Esophagus muscularis mucosa (tissue), 4 donors: ENCODE results near the gene RHOG. TPM values are rescaled to one million over a fixed set of nuclear protein-coding genes. Genes with fewer than 3 reads are reported as not detected.

Experiments used
- DNase-seq: peaks from one replicate; pipeline ENCODE4 v3.0.0-alpha.2; 2017; ENCODE audit errors: extremely low spot score
- H3K27ac ChIP-seq, 4 donors: fragments of 200-600 bp; sonication (generic); replicated peaks in 1 of 4; 1 replicate in 3 of 4; 2 replicates in 1 of 4; pipeline ENCODE4 v1.5.1; 2016 to 2019; ENCODE audit warnings: mild to moderate bottlenecking in 1 of 4
- H3K27me3 ChIP-seq, 4 donors: fragments of 200-600 bp; sonication (generic); one replicate each; pipeline versions ENCODE4 v1.5.1 to v1.6.0; 2016 to 2019
- H3K36me3 ChIP-seq, 4 donors: fragments of 200-600 bp; sonication (generic); one replicate each; pipeline ENCODE4 v1.5.1; 2016 to 2019
- H3K4me1 ChIP-seq, 4 donors: fragments of 200-600 bp; sonication (generic); one replicate each; pipeline ENCODE4 v1.5.1; 2016 to 2019
- H3K4me3 ChIP-seq, 4 donors: fragments of 200-600 bp; sonication (generic); 1 replicate in 2 of 4; 2 replicates in 2 of 4; pipeline ENCODE4 v1.5.1; 2016 to 2019; ENCODE audit warnings: mild to moderate bottlenecking in 4 of 4, moderate library complexity in 1 of 4
- H3K9me3 ChIP-seq, 4 donors: fragments of 200-600 bp; sonication (generic); 1 replicate in 3 of 4; 2 replicates in 1 of 4; pipeline ENCODE4 v1.5.1; 2016 to 2019
- CTCF ChIP-seq, 3 experiments: fragments of 200-600 bp in 2 of 3; fragments of 450-650 bp in 1 of 3; sonication (generic) in 2 of 3; IDR thresholded peaks; one replicate each; pipeline ENCODE4 v1.5.1; 2017 to 2019; ENCODE audit warnings: antibody characterized with exemption in 3 of 3, mild to moderate bottlenecking in 2 of 3, moderate library complexity in 1 of 3
- EP300 ChIP-seq: sonication (generic); formaldehyde crosslinking; IDR thresholded peaks from one replicate; pipeline ENCODE4 v1.6.1; 2017; ENCODE audit warnings: antibody characterized with exemption
- POLR2A ChIP-seq: fragments of 450-650 bp; IDR thresholded peaks from one replicate; pipeline ENCODE4 v1.6.1; 2017; ENCODE audit warnings: antibody characterized with exemption, moderate library complexity, mild to moderate bottlenecking, low read depth
- POLR2AphosphoS5 ChIP-seq, 2 donors: sonication (generic); formaldehyde crosslinking; IDR thresholded peaks; one replicate each; pipeline ENCODE4 v1.6.1; 2017; ENCODE audit warnings: antibody characterized with exemption in 2 of 2
- WGBS: methylation state at CpG from one replicate; pipeline ENCODE4 v1.1.5; 2018; 5-methylcytosine and 5-hydroxymethylcytosine counted together
- intact Hi-C: fragments of 100-400 bp; cut with DNase I; formaldehyde crosslinking; loops from one replicate; pipeline ENCODE4 v1.15.1; 2023
- total RNA-seq, 4 donors: library from RNA; depleted of rRNA; stranded (reverse); fragments of >200 nt; gene quantifications; one replicate each; pipeline versions ENCODE4 v1.1.0 to v1.2.1, GENCODE V29; 2016

The RHOG gene
- total RNA-seq, 4 donors from 2014 or later, result 53.6 to 75.5 (median 59.4) TPM

DNA sequence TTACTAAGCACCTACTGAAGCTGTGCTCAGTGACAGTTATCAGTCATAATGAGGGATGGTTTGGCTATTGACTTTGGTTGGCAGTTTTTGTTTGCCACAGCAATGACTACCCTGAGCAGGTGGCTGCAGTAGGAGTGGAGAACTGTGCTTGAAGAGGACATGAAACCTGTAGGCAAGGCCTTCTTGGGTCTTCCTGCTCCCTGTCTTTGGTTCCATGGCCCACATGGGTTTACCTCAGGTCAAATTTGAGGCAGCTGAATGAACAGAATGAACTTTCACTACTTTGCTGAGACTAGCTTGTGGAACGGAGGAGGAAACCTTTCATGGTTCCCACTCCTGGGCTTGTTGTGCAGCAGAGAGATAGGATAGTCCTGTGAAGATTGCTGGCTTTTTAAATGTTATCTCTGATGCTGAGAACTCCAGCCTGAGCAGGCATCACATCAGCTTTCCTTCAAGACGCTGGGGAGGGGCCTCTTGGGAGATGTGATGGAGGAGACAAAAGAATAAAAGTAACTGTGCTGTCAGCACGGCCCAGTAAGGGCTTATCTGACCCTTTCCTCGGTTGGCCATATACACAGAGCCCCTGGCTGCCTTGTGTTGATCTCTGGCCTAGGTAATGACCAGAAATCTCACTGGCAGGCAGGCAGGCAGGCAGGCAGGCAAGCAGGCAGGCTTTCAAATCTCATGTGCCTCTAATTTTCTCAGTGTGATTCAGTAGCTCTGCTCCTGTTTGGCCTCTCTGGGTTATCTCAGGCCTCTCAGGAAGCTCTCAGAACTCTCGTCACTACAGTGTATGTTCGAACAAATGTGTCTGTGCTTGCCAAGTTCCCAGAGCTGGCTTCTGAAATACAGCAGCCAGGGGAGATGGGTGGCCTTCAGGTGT is 26.7 kb upstream of the RHOG start:
- H3K27ac ChIP-seq, result peak overlapping the region; percentile 10 to 60 (median 52)
- TF ChIP-seq POLR2A (no peak), EP300 (no peak), CTCF (IDR thresholded peaks at IDR 0.05) (no peak), POLR2AphosphoS5 (IDR thresholded peaks at IDR 0.05) (no peak)

GRCh38 chr11:3866836-3867208 is 26.1 kb upstream of the RHOG start:
- intact Hi-C loops, result no loop called here
- Histone ChIP-seq H3K27me3 (no peaks in the 10 kb centered on the region), H3K27ac (peak overlapping the region in 3 of 4 donors; percentile 47 to 60 (median 58)), H3K4me3 (no peak overlapping the region), H3K4me1 (peaks cover 39 to 72% (median 54%) of the 10 kb centered on the region in 4 donors), H3K9me3 (no peaks in the 10 kb centered on the region), H3K36me3 (no peaks in the 10 kb centered on the region)
- no peak for DNase-seq
- TF ChIP-seq CTCF (IDR thresholded peaks at IDR 0.05) (no peak), POLR2A (no peak), EP300 (no peak), POLR2AphosphoS5 (IDR thresholded peaks at IDR 0.05) (no peak)

More for the DNA sequence above, 26.7 kb upstream of the RHOG start:
- Histone ChIP-seq H3K9me3 (no peaks in the 10 kb centered on the region), H3K4me1 (peaks cover 39 to 67% (median 50%) of the 10 kb centered on the region in 4 donors), H3K36me3 (no peaks in the 10 kb centered on the region), H3K4me3 (no peak overlapping the region), H3K27me3 (no peaks in the 10 kb centered on the region)
- intact Hi-C loops, result no loop called here
- no peak for DNase-seq
- WGBS, result 29% methylated on average over 4 of the region's 6 CpGs

- TF ChIP-seq CTCF (IDR thresholded peaks at IDR 0.05) (no peak), POLR2A (no peak), POLR2AphosphoS5 (IDR thresholded peaks at IDR 0.05) (no peak), EP300 (no peak)
- Histone ChIP-seq H3K27me3 (no peaks in the 10 kb centered on the region), H3K4me3 (no peak overlapping the region), H3K9me3 (no peaks in the 10 kb centered on the region), H3K27ac (peak overlapping the region in 3 of 4 donors; percentile 52 to 62 (median 58)), H3K36me3 (no peaks in the 10 kb centered on the region), H3K4me1 (peaks cover 41 to 78% (median 60%) of the 10 kb centered on the region in 4 donors)
- intact Hi-C loops, result no loop called here
- 77% methylated on average over 5 of the region's 5 CpGs for WGBS
- DNase-seq, result no peak
Observed at GRCh38 chr11:3866206-3866605, 25.4 kb upstream of the RHOG start.

- Histone ChIP-seq H3K4me1 (peaks cover 47 to 84% (median 64%) of the 10 kb centered on the region in 4 donors), H3K9me3 (no peaks in the 10 kb centered on the region), H3K27me3 (no peaks in the 10 kb centered on the region), H3K27ac (peak overlapping the region; percentile 25 to 62 (median 55)), H3K4me3 (no peak overlapping the region), H3K36me3 (no peaks in the 10 kb centered on the region)
- no peak for DNase-seq
- TF ChIP-seq POLR2A (no peak), POLR2AphosphoS5 (IDR thresholded peaks at IDR 0.05) (no peak), EP300 (no peak), CTCF (IDR thresholded peaks at IDR 0.05) (no peak)
- WGBS, result 35% methylated on average over 3 of the region's 3 CpGs
- intact Hi-C loops, result no loop called here
Observed at GRCh38 chr11:3865388-3866193, 24.8 kb upstream of the RHOG start.
